Measurements from ENCODE around the gene PDE4D. TPM values are rescaled to one million over a fixed set of nuclear protein-coding genes. Genes with fewer than 3 reads are reported as not detected.

The PDE4D gene
- total and polyA plus RNA-seq, 2 of the 4 experiments (the other 2 are of a cell fraction), result 1.4 to 7.9 TPM

DNA sequence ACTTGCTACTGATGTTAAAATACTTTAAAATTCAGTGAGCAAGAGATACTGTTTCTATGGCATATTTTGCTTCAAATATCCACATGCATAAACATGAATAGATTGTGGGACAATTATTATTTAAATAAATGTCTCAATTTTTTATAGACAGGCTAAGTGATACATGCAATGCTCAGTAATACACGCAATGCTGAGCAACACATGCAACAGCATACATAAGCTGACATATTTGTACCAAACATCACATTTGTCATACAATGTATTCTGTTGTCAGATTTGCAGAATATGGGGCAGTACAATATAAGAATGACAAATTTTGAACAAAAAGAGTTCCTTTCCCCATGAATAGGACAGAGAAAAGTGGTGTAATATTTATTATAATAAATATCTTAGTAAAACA, 155.5 kb downstream of the PDE4D start:
- ATAC-seq (ENCODE audit: low read depth), result no peak
- Histone ChIP-seq H2BK120ac (ENCODE audit: low read depth, low read length) (no peak overlapping the region), H4K5ac (ENCODE audit: low read depth, low read length) (no peak overlapping the region), H4K8ac (ENCODE audit: low read depth in 2 of 2, low read length in 2 of 2) (no peak overlapping the region), H3K4me3 (ENCODE audit: insufficient read depth, low read depth, low read length) (no peak overlapping the region), H3K36me3 (ENCODE audit: control insufficient read depth, insufficient read depth, low read length) (no peaks in the 10 kb centered on the region), H3K4me1 (ENCODE audit: control insufficient read depth, insufficient read depth, low read length) (no peaks in the 10 kb centered on the region), H2AK5ac (ENCODE audit: low read depth, low read length) (no peak overlapping the region), H2BK20ac (ENCODE audit: low read depth, low read length) (no peak overlapping the region), H3K18ac (ENCODE audit: low read depth, low read length) (no peak overlapping the region), H3K23ac (ENCODE audit: low read depth, low read length) (no peak overlapping the region), H3K27me3 (ENCODE audit: control insufficient read depth, insufficient read depth, low read length) (no peaks in the 10 kb centered on the region), H3K14ac (replicated peaks; ENCODE audit: low read depth, low read length) (no peak overlapping the region), H3K4ac (ENCODE audit: low read depth, low read length) (no peak overlapping the region), H3K9ac (ENCODE audit: low read depth, low read length) (no peak overlapping the region), H3K9me1 (ENCODE audit: insufficient read depth, low read length) (no peaks in the 10 kb centered on the region), H2BK15ac (ENCODE audit: low read depth, low read length) (no peak overlapping the region), H3K56ac (ENCODE audit: extremely low read depth, insufficient read depth, low read length) (no peak overlapping the region), H3K4me2 (ENCODE audit: low read depth, low read length) (no peak overlapping the region), H3K79me1 (ENCODE audit: low read depth in 1 of 2, low read length in 2 of 2) (no peaks in the 10 kb centered on the region), H3K27ac (ENCODE audit: insufficient read depth, low read length) (no peak overlapping the region), H2AK9ac (replicated peaks; ENCODE audit: low read depth, low read length, poor library complexity) (no peak overlapping the region), H2AFZ (replicated peaks; ENCODE audit: low read length, poor library complexity) (no peak overlapping the region), H2BK5ac (ENCODE audit: low read depth, low read length, poor library complexity, severe bottlenecking) (no peak overlapping the region), H4K20me1 (ENCODE audit: insufficient read depth, low read length) (no peaks in the 10 kb centered on the region), H4K91ac (ENCODE audit: insufficient read depth, low read depth, low read length) (no peak overlapping the region), H3K9me3 (ENCODE audit: control insufficient read depth, insufficient read depth, low read length) (no peaks in the 10 kb centered on the region)
- DNase-seq, result no peak
- no peak for TF ChIP-seq NFE2L2 (IDR thresholded peaks at IDR 0.05; ENCODE audit: low read depth, low read length)
- TF ChIP-seq SMC3 (IDR thresholded peaks at IDR 0.05; ENCODE audit: low read depth, low read length), result no peak
- TF ChIP-seq, protein P1, sequence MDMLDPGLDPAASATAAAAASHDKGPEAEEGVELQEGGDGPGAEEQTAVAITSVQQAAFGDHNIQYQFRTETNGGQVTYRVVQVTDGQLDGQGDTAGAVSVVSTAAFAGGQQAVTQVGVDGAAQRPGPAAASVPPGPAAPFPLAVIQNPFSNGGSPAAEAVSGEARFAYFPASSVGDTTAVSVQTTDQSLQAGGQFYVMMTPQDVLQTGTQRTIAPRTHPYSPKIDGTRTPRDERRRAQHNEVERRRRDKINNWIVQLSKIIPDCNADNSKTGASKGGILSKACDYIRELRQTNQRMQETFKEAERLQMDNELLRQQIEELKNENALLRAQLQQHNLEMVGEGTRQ (IDR thresholded peaks at IDR 0.05; ENCODE audit: low read depth, low read length), result no peak
- TF ChIP-seq MXI1 (IDR thresholded peaks at IDR 0.05; ENCODE audit: borderline replicate concordance, low read depth, low read length), result no peak
- no peak for TF ChIP-seq FOS (IDR thresholded peaks at IDR 0.05; ENCODE audit: low read depth, low read length)
- no peak for TF ChIP-seq RAD21 (IDR thresholded peaks at IDR 0.05; ENCODE audit: low read length)
- TF ChIP-seq MAZ (IDR thresholded peaks at IDR 0.05; ENCODE audit: borderline replicate concordance, low read depth, low read length), result no peak
- TF ChIP-seq RCOR1 (IDR thresholded peaks at IDR 0.05; ENCODE audit: insufficient replicate concordance, low read length), result no peak
- no peak for TF ChIP-seq MAFK (IDR thresholded peaks at IDR 0.05; ENCODE audit: low read depth, low read length)
- TF ChIP-seq, protein P2, sequence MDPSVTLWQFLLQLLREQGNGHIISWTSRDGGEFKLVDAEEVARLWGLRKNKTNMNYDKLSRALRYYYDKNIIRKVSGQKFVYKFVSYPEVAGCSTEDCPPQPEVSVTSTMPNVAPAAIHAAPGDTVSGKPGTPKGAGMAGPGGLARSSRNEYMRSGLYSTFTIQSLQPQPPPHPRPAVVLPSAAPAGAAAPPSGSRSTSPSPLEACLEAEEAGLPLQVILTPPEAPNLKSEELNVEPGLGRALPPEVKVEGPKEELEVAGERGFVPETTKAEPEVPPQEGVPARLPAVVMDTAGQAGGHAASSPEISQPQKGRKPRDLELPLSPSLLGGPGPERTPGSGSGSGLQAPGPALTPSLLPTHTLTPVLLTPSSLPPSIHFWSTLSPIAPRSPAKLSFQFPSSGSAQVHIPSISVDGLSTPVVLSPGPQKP (IDR thresholded peaks at IDR 0.05; ENCODE audit: borderline replicate concordance, low read depth, low read length), result no peak
- no peak for TF ChIP-seq BHLHE40 (IDR thresholded peaks at IDR 0.05; ENCODE audit: low read depth, low read length)
- TF ChIP-seq, protein P3, sequence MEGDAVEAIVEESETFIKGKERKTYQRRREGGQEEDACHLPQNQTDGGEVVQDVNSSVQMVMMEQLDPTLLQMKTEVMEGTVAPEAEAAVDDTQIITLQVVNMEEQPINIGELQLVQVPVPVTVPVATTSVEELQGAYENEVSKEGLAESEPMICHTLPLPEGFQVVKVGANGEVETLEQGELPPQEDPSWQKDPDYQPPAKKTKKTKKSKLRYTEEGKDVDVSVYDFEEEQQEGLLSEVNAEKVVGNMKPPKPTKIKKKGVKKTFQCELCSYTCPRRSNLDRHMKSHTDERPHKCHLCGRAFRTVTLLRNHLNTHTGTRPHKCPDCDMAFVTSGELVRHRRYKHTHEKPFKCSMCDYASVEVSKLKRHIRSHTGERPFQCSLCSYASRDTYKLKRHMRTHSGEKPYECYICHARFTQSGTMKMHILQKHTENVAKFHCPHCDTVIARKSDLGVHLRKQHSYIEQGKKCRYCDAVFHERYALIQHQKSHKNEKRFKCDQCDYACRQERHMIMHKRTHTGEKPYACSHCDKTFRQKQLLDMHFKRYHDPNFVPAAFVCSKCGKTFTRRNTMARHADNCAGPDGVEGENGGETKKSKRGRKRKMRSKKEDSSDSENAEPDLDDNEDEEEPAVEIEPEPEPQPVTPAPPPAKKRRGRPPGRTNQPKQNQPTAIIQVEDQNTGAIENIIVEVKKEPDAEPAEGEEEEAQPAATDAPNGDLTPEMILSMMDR (conservative IDR thresholded peaks at IDR 0.05; ENCODE audit: low read depth, low read length), result no peak
- no peak for TF ChIP-seq CEBPB (IDR thresholded peaks at IDR 0.05; ENCODE audit: low read depth, low read length)
- no peak for TF ChIP-seq CHD1 (IDR thresholded peaks at IDR 0.05; ENCODE audit: low read depth, low read length)
- TF ChIP-seq RFX5 (IDR thresholded peaks at IDR 0.05; ENCODE audit: low read depth, low read length), result no peak
- TF ChIP-seq POLR2A (IDR thresholded peaks at IDR 0.05; ENCODE audit: low read depth, low read length), result no peak
- ChIA-PET CTCF (no interaction called here), POLR2A (ENCODE audit: unreplicated experiment) (no interaction called here)
- BruUV-seq (replicated peaks), result no TSS peak
- intact Hi-C loops (cut with micrococcal nuclease), result no loop called here
- in situ Hi-C loops (cut with MboI; ENCODE audit: low sequenced_read_pairs), result no loop called here
- WGBS, 2 experiments (ENCODE audit: extremely low coverage in 2 of 2, insufficient read length in 1 of 2), result no CpG with 5 or more reads among the region's 1 CpG
- dilution Hi-C loops (cut with HindIII; ENCODE audit: low sequenced_read_pairs, unreplicated experiment), result no loop called here

Measured in IMR-90 (cell line).